Activated naive CD4-positive, alpha-beta T cell (primary cell): ENCODE data around the gene REXO1.

Experiments
- DNase-seq, 4 experiments: peaks; one replicate each; lab custom pipeline; 2025; lab: John Stamatoyannopoulos, UW

Gene REXO1

GRCh38 chr19:1829958-1830357, 18.3 kb downstream of the REXO1 start:
- DNase-seq = no peak

GRCh38 chr19:1828279-1829238, 19.7 kb downstream of the REXO1 start:
- no peak for DNase-seq

GRCh38 chr19:1827566-1828278, 20.6 kb downstream of the REXO1 start:
- DNase-seq = no peak

GRCh38 chr19:1826557-1827521, 21.4 kb downstream of the REXO1 start:
- no peak for DNase-seq

GRCh38 chr19:1825909-1826556, 22.2 kb downstream of the REXO1 start:
- peak; percentile 49 to 72 (median 65) for DNase-seq

- no peak for DNase-seq
Measured at GRCh38 chr19:1824252-1824622, 24.0 kb downstream of the REXO1 start.

- no peak for DNase-seq
Measured at GRCh38 chr19:1823539-1824251, 24.6 kb downstream of the REXO1 start.

- DNase-seq = no peak
Measured at GRCh38 chr19:1823020-1823419, 25.3 kb downstream of the REXO1 start.

- DNase-seq = no peak
Measured at GRCh38 chr19:1822210-1822609, 26.1 kb downstream of the REXO1 start.

- no peak for DNase-seq
Measured at GRCh38 chr19:1819341-1820255, 28.7 kb downstream of the REXO1 start.

- DNase-seq = no peak
Measured at GRCh38 chr19:1818549-1819195, 29.6 kb downstream of the REXO1 start.

GRCh38 chr19:1817553-1818179, 30.6 kb downstream of the REXO1 start:
- DNase-seq = no peak

- no peak for DNase-seq
Measured at GRCh38 chr19:1816530-1817298, 31.6 kb downstream of the REXO1 start.

- DNase-seq = no peak
Measured at GRCh38 chr19:1815605-1816529, 32.4 kb downstream of the REXO1 start.

- no peak for DNase-seq
Measured at GRCh38 chr19:1814833-1815604, 33.3 kb downstream of the REXO1 start.

- DNase-seq = no peak
Measured at GRCh38 chr19:1814391-1814790, 33.9 kb downstream of the REXO1 start.
